Ovary (tissue), 3 donors: Measurements from ENCODE around the gene ARL6IP4.

Experiments
- CTCF ChIP-seq, 3 donors: fragments of 450-650 bp in 2 of 3; fragments of 200-600 bp in 1 of 3; IDR thresholded peaks; one replicate each; pipeline versions ENCODE4 v1.5.1 to v1.8.0; 2016 to 2022; ENCODE audit warnings: antibody characterized with exemption in 3 of 3, mild to moderate bottlenecking in 1 of 3
- POLR2A ChIP-seq: fragments of 450-650 bp; IDR thresholded peaks from one replicate; pipeline ENCODE4 v1.6.1; 2017; ENCODE audit warnings: antibody characterized with exemption, mild to moderate bottlenecking, moderate library complexity
- donor health status: DM: no; HTN: no; CAD: no.

- TF ChIP-seq POLR2A, result no peak
- TF ChIP-seq CTCF (IDR thresholded peaks at IDR 0.05), result no peak
Observed at GRCh38 chr12:123027726-123028445, 47.4 kb downstream of the ARL6IP4 start.
